ENCODE results near the gene DNAH3. TPM values are rescaled to one million over a fixed set of nuclear protein-coding genes. Genes with fewer than 3 reads are reported as not detected.
"Not testable (repeated sequence)": the region's sequence is repeated elsewhere in the genome, so short reads cannot be mapped to it uniquely, and the experiment has no call there.

Gene DNAH3
- total RNA-seq, 5 donors from 2014 or later (not counting 1 experiment from before 2014, with no cell fraction given): not detected

GRCh38 chr16:21152160-21153030 lies 1.7 kb upstream of the DNAH3 start:
- CTCF ChIA-PET; H3K27ac ChIP-seq (ENCODE audit: low read length); ATAC-seq (replicated peaks in 1 of 4); H3K4me1 ChIP-seq (ENCODE audit: control insufficient read depth in 1 of 2, extremely low read depth in 1 of 2, insufficient read depth in 2 of 2, low read length in 2 of 2); H3K36me3 ChIP-seq (ENCODE audit: control insufficient read depth in 2 of 2, extremely low read depth in 1 of 2, insufficient read depth in 1 of 2, low read length in 1 of 2); H3K9me3 Mint-ChIP-seq; H3K9me3 ChIP-seq; DNase-seq; H3K4me1 Mint-ChIP-seq; POLR2A ChIA-PET; H3K4me3 ChIP-seq (ENCODE audit: control insufficient read depth in 1 of 2, extremely low read depth in 1 of 2, low read length in 1 of 2); H3K27ac Mint-ChIP-seq; H3K36me3 Mint-ChIP-seq; H3K4me3 Mint-ChIP-seq: not testable (repeated sequence)
- H3K27me3 ChIP-seq (replicated peaks in 1 of 2; ENCODE audit: control insufficient read depth in 2 of 2, extremely low read depth in 1 of 2, insufficient read depth in 2 of 2, low read length in 1 of 2): peaks cover 0 to 13% of the 10 kb centered on the region in 2 experiments
- WGBS (ENCODE audit: insufficient coverage): 89% methylated on average over 40 of the region's 51 CpGs
- peaks cover 18 to 28% of the 10 kb centered on the region in 2 donors for H3K27me3 Mint-ChIP-seq

GRCh38 chr16:21145738-21146137 lies 4.9 kb downstream of the DNAH3 start:
- no peak overlapping the region for H3K27ac Mint-ChIP-seq
- DNase-seq: no peak
- Histone ChIP-seq H3K27ac (ENCODE audit: low read length) (no peak overlapping the region), H3K27me3 (replicated peaks in 1 of 2; ENCODE audit: control insufficient read depth in 2 of 2, extremely low read depth in 1 of 2, insufficient read depth in 2 of 2, low read length in 1 of 2) (peaks cover 0 to 17% of the 10 kb centered on the region in 2 experiments), H3K36me3 (ENCODE audit: control insufficient read depth in 2 of 2, extremely low read depth in 1 of 2, insufficient read depth in 1 of 2, low read length in 1 of 2) (no peaks in the 10 kb centered on the region), H3K4me1 (ENCODE audit: control insufficient read depth in 1 of 2, extremely low read depth in 1 of 2, insufficient read depth in 2 of 2, low read length in 2 of 2) (no peaks in the 10 kb centered on the region), H3K9me3 (no peaks in the 10 kb centered on the region), H3K4me3 (ENCODE audit: control insufficient read depth in 1 of 2, extremely low read depth in 1 of 2, low read length in 1 of 2) (no peak overlapping the region)
- peaks cover 4 to 11% (median 5%) of the 10 kb centered on the region in 3 donors for H3K9me3 Mint-ChIP-seq
- ChIA-PET POLR2A (no interaction called here), CTCF (no interaction called here)
- H3K36me3 Mint-ChIP-seq: no peaks in the 10 kb centered on the region
- 63% methylated on average over 2 of the region's 5 CpGs for WGBS (ENCODE audit: insufficient coverage)
- no peak overlapping the region for H3K4me3 Mint-ChIP-seq
- ATAC-seq (replicated peaks in 1 of 4): no peak
- no peaks in the 10 kb centered on the region for H3K4me1 Mint-ChIP-seq
- peaks cover 17 to 46% of the 10 kb centered on the region in 2 donors for H3K27me3 Mint-ChIP-seq

GRCh38 chr16:21134053-21134452 lies 16.6 kb downstream of the DNAH3 start:
- ChIA-PET CTCF (interaction anchor here in 1 of 2 donors (0.9 kb wide), 1 partner anchor 1995 kb away, joined by 4 read pairs; no protein-coding TSS in a partner anchor), POLR2A (interaction anchor here in 1 of 2 donors (0.7 kb wide), 1 partner anchor 1113 kb away, joined by 3 read pairs; no protein-coding TSS in a partner anchor)
- Mint-ChIP-seq H3K4me1 (no peaks in the 10 kb centered on the region), H3K9me3 (no peaks in the 10 kb centered on the region), H3K27me3 (peaks cover 1 to 9% of the 10 kb centered on the region in 2 donors), H3K27ac (no peak overlapping the region), H3K4me3 (no peak overlapping the region), H3K36me3 (no peaks in the 10 kb centered on the region)
- Histone ChIP-seq H3K4me3 (ENCODE audit: control insufficient read depth in 1 of 2, extremely low read depth in 1 of 2, low read length in 1 of 2) (no peak overlapping the region), H3K4me1 (ENCODE audit: control insufficient read depth in 1 of 2, extremely low read depth in 1 of 2, insufficient read depth in 2 of 2, low read length in 2 of 2) (no peaks in the 10 kb centered on the region), H3K27ac (ENCODE audit: low read length) (no peak overlapping the region), H3K9me3 (no peaks in the 10 kb centered on the region), H3K27me3 (replicated peaks in 1 of 2; ENCODE audit: control insufficient read depth in 2 of 2, extremely low read depth in 1 of 2, insufficient read depth in 2 of 2, low read length in 1 of 2) (peaks cover 0 to 5% of the 10 kb centered on the region in 2 experiments), H3K36me3 (ENCODE audit: control insufficient read depth in 2 of 2, extremely low read depth in 1 of 2, insufficient read depth in 1 of 2, low read length in 1 of 2) (no peaks in the 10 kb centered on the region)
- 70% methylated on average over 3 of the region's 8 CpGs for WGBS (ENCODE audit: insufficient coverage)
- no peak for DNase-seq
- ATAC-seq (replicated peaks in 1 of 4): no peak

- ATAC-seq (replicated peaks in 1 of 4) (no peak), DNase-seq (no peak)
- Histone ChIP-seq H3K27ac (ENCODE audit: low read length) (no peak overlapping the region), H3K9me3 (no peaks in the 10 kb centered on the region), H3K4me1 (ENCODE audit: control insufficient read depth in 1 of 2, extremely low read depth in 1 of 2, insufficient read depth in 2 of 2, low read length in 2 of 2) (no peaks in the 10 kb centered on the region), H3K36me3 (ENCODE audit: control insufficient read depth in 2 of 2, extremely low read depth in 1 of 2, insufficient read depth in 1 of 2, low read length in 1 of 2) (no peaks in the 10 kb centered on the region), H3K27me3 (replicated peaks in 1 of 2; ENCODE audit: control insufficient read depth in 2 of 2, extremely low read depth in 1 of 2, insufficient read depth in 2 of 2, low read length in 1 of 2) (peaks cover 0 to 13% of the 10 kb centered on the region in 2 experiments), H3K4me3 (ENCODE audit: control insufficient read depth in 1 of 2, extremely low read depth in 1 of 2, low read length in 1 of 2) (no peak overlapping the region)
- no peaks in the 10 kb centered on the region for H3K4me1 Mint-ChIP-seq
- H3K27ac Mint-ChIP-seq: no peak overlapping the region
- no peak overlapping the region for H3K4me3 Mint-ChIP-seq
- ChIA-PET CTCF (no interaction called here), POLR2A (no interaction called here)
- no CpG with 5 or more reads among the region's 3 CpGs for WGBS (ENCODE audit: insufficient coverage)
- H3K9me3 Mint-ChIP-seq: no peaks in the 10 kb centered on the region
- H3K27me3 Mint-ChIP-seq: peaks cover 3 to 4% of the 10 kb centered on the region in 2 donors
- H3K36me3 Mint-ChIP-seq: peaks cover 4% of the 10 kb centered on the region
Observed at GRCh38 chr16:21130811-21131210, 19.8 kb downstream of the DNAH3 start.

GRCh38 chr16:21128991-21129390 lies 21.7 kb downstream of the DNAH3 start:
- ChIA-PET CTCF (interaction anchor here in 1 of 2 donors (0.6 kb wide), 1 partner anchor 322 kb away, joined by 4 read pairs; no protein-coding TSS in a partner anchor), POLR2A (no interaction called here)
- 82% methylated on average over 5 of the region's 6 CpGs for WGBS (ENCODE audit: insufficient coverage)

GRCh38 chr16:21126518-21126917 lies 24.1 kb downstream of the DNAH3 start:
- Histone ChIP-seq H3K27me3 (replicated peaks in 1 of 2; ENCODE audit: control insufficient read depth in 2 of 2, extremely low read depth in 1 of 2, insufficient read depth in 2 of 2, low read length in 1 of 2) (peaks cover 0 to 10% of the 10 kb centered on the region in 2 experiments), H3K4me1 (ENCODE audit: control insufficient read depth in 1 of 2, extremely low read depth in 1 of 2, insufficient read depth in 2 of 2, low read length in 2 of 2) (no peaks in the 10 kb centered on the region), H3K9me3 (no peaks in the 10 kb centered on the region), H3K27ac (ENCODE audit: low read length) (no peak overlapping the region), H3K36me3 (ENCODE audit: control insufficient read depth in 2 of 2, extremely low read depth in 1 of 2, insufficient read depth in 1 of 2, low read length in 1 of 2) (no peaks in the 10 kb centered on the region), H3K4me3 (ENCODE audit: control insufficient read depth in 1 of 2, extremely low read depth in 1 of 2, low read length in 1 of 2) (no peak overlapping the region)
- no peaks in the 10 kb centered on the region for H3K4me1 Mint-ChIP-seq
- no peak overlapping the region for H3K4me3 Mint-ChIP-seq
- peaks cover 4% of the 10 kb centered on the region for H3K36me3 Mint-ChIP-seq
- no peak overlapping the region for H3K27ac Mint-ChIP-seq
- H3K9me3 Mint-ChIP-seq: no peaks in the 10 kb centered on the region
- POLR2A ChIA-PET: no interaction called here
- peaks cover 3 to 4% of the 10 kb centered on the region in 2 donors for H3K27me3 Mint-ChIP-seq
- CTCF ChIA-PET: no interaction called here
- ATAC-seq (replicated peaks in 1 of 4): no peak
- 88% methylated on average over 5 of the region's 7 CpGs for WGBS (ENCODE audit: insufficient coverage)
- no peak for DNase-seq

More at GRCh38 chr16:21128991-21129390, 21.7 kb downstream of the DNAH3 start:
- H3K27me3 Mint-ChIP-seq: peaks cover 3 to 4% of the 10 kb centered on the region in 2 donors
- H3K36me3 ChIP-seq (ENCODE audit: control insufficient read depth in 2 of 2, extremely low read depth in 1 of 2, insufficient read depth in 1 of 2, low read length in 1 of 2): no peaks in the 10 kb centered on the region
- DNase-seq (no peak), ATAC-seq (replicated peaks in 1 of 4) (no peak)
- H3K27ac Mint-ChIP-seq: no peak overlapping the region
- no peaks in the 10 kb centered on the region for H3K9me3 ChIP-seq
- H3K4me3 Mint-ChIP-seq: no peak overlapping the region
- H3K4me1 ChIP-seq (ENCODE audit: control insufficient read depth in 1 of 2, extremely low read depth in 1 of 2, insufficient read depth in 2 of 2, low read length in 2 of 2): no peaks in the 10 kb centered on the region
- H3K27ac ChIP-seq (ENCODE audit: low read length): no peak overlapping the region
- H3K27me3 ChIP-seq (replicated peaks in 1 of 2; ENCODE audit: control insufficient read depth in 2 of 2, extremely low read depth in 1 of 2, insufficient read depth in 2 of 2, low read length in 1 of 2): peaks cover 0 to 13% of the 10 kb centered on the region in 2 experiments
- peaks cover 4% of the 10 kb centered on the region for H3K36me3 Mint-ChIP-seq
- H3K4me1 Mint-ChIP-seq: no peaks in the 10 kb centered on the region
- H3K4me3 ChIP-seq (ENCODE audit: control insufficient read depth in 1 of 2, extremely low read depth in 1 of 2, low read length in 1 of 2): no peak overlapping the region
- H3K9me3 Mint-ChIP-seq: no peaks in the 10 kb centered on the region
